Measurements from ENCODE around the gene TMC1. TPM values are rescaled to one million over a fixed set of nuclear protein-coding genes. Genes with fewer than 3 reads are reported as not detected.

Gene TMC1
- total RNA-seq, 1 donor, result 0.36 TPM

GRCh38 chr9:72581694-72582093 lies 60.3 kb downstream of the TMC1 start:
- TF ChIP-seq, protein P1, sequence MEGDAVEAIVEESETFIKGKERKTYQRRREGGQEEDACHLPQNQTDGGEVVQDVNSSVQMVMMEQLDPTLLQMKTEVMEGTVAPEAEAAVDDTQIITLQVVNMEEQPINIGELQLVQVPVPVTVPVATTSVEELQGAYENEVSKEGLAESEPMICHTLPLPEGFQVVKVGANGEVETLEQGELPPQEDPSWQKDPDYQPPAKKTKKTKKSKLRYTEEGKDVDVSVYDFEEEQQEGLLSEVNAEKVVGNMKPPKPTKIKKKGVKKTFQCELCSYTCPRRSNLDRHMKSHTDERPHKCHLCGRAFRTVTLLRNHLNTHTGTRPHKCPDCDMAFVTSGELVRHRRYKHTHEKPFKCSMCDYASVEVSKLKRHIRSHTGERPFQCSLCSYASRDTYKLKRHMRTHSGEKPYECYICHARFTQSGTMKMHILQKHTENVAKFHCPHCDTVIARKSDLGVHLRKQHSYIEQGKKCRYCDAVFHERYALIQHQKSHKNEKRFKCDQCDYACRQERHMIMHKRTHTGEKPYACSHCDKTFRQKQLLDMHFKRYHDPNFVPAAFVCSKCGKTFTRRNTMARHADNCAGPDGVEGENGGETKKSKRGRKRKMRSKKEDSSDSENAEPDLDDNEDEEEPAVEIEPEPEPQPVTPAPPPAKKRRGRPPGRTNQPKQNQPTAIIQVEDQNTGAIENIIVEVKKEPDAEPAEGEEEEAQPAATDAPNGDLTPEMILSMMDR (IDR thresholded peaks at IDR 0.05; ENCODE audit: insufficient read depth, low read length), result no peak
- DNase-seq (ENCODE audit: low read depth), result peak; percentile 47
- H3K4me3 ChIP-seq (ENCODE audit: low read depth, low read length), result no peak overlapping the region

GRCh38 chr9:72583370-72583769 lies 62.0 kb downstream of the TMC1 start:
- no peak overlapping the region for H3K4me3 ChIP-seq (ENCODE audit: low read depth, low read length)
- no peak for DNase-seq (ENCODE audit: low read depth)
- TF ChIP-seq, protein P1 (IDR thresholded peaks at IDR 0.05; ENCODE audit: insufficient read depth, low read length), result no peak

- peak; percentile 92 for DNase-seq (ENCODE audit: low read depth)
- H3K4me3 ChIP-seq (ENCODE audit: low read depth, low read length), result no peak overlapping the region
- TF ChIP-seq, protein P1 (IDR thresholded peaks at IDR 0.05; ENCODE audit: insufficient read depth, low read length), result peak; percentile 37
Observed at GRCh38 chr9:72586388-72587130, 65.2 kb downstream of the TMC1 start.

DNA sequence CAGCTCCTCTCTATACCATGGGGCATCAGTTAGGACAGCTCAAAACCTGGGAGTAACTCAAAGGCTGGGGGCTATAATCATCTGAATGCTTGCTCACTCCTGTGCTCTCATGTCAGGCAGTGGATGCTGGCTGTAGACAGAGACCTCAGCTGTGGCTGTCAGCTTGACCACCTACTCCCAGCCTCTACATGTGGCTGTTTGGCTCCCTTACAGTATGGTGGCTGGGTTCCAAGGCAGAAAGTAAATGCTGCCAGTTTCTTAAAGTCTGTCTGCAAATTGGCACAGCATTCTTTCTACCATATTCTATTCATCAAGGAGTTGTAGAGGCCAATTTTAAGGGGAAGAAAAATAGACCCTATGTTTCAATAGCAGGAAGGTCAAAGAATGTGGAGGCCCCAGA lies 66.9 kb downstream of the TMC1 start:
- TF ChIP-seq, protein P1 (IDR thresholded peaks at IDR 0.05; ENCODE audit: insufficient read depth, low read length), result no peak
- no peak overlapping the region for H3K4me3 ChIP-seq (ENCODE audit: low read depth, low read length)
- DNase-seq (ENCODE audit: low read depth), result peak; percentile 90

- peak; percentile 71 for DNase-seq (ENCODE audit: low read depth)
- H3K4me3 ChIP-seq (ENCODE audit: low read depth, low read length), result no peak overlapping the region
- TF ChIP-seq, protein P1 (IDR thresholded peaks at IDR 0.05; ENCODE audit: insufficient read depth, low read length), result no peak
Observed at GRCh38 chr9:72589667-72590521, 68.5 kb downstream of the TMC1 start.

- H3K4me3 ChIP-seq (ENCODE audit: low read depth, low read length), result no peak overlapping the region
- no peak for DNase-seq (ENCODE audit: low read depth)
- TF ChIP-seq, protein P1 (IDR thresholded peaks at IDR 0.05; ENCODE audit: insufficient read depth, low read length), result no peak
Observed at GRCh38 chr9:72590824-72591223, 69.4 kb downstream of the TMC1 start.

All from fibroblast of the aortic adventitia (primary cell).